Stomach (tissue), 4 donors: ENCODE data around the gene G6PD.

Experiments used
- CTCF ChIP-seq, 7 experiments: fragments of 450-650 bp in 4 of 7; fragments of 200-600 bp in 3 of 7; sonication (generic) in 3 of 7; IDR thresholded peaks; one replicate each; pipeline ENCODE4 v1.5.1; 2016 to 2019; ENCODE audit warnings: antibody characterized with exemption in 7 of 7, control low read depth in 2 of 7, mild to moderate bottlenecking in 1 of 7
- EP300 ChIP-seq: sonication (generic); formaldehyde crosslinking; IDR thresholded peaks from one replicate; pipeline ENCODE4 v1.6.1; 2017; ENCODE audit warnings: antibody characterized with exemption
- POLR2A ChIP-seq, 4 donors: fragments of 450-650 bp; IDR thresholded peaks; one replicate each; pipeline ENCODE4 v1.6.1; 2016; ENCODE audit warnings: antibody characterized with exemption in 4 of 4, control low read depth in 2 of 4, mild to moderate bottlenecking in 1 of 4, moderate library complexity in 1 of 4
- POLR2AphosphoS5 ChIP-seq, 3 donors: sonication (generic); formaldehyde crosslinking; IDR thresholded peaks; one replicate each; pipeline ENCODE4 v1.6.1; 2016; ENCODE audit warnings: antibody characterized with exemption in 3 of 3

DNA sequence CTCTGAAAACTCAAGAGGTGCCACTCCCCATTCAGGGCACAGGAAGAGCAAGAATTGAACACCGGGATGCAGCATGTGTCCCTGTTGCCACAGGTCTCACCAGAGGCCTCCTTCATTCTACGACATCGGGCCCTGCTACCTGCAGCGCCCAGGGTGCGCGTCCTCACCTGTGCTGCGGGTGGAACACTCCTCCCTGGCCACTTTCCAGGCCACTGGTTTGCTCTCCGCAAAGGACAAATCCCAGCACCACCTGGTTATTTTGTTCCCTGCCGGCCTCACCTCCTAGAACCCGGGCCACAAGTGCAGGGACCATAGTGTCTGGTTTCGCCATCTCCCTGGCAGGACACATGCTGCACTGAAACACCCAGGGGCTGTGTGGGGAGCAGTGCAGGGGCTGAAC, 16.4 kb downstream of the G6PD start:
- TF ChIP-seq CTCF (IDR thresholded peaks at IDR 0.05) (no peak), POLR2AphosphoS5 (IDR thresholded peaks at IDR 0.05) (no peak), EP300 (no peak), POLR2A (IDR thresholded peaks at IDR 0.05) (no peak)
